CD4-positive, alpha-beta T cell treated with Interleukin-4 for 1 hour (primary cell): ENCODE results near the gene DYRK4.
A peak's percentile ranks its signal among the peaks of the same experiment; 100 is the strongest.
"Not testable (repeated sequence)": the region's sequence is repeated elsewhere in the genome, so short reads cannot be mapped to it uniquely, and the experiment has no call there.

Experiments
- DNase-seq, 2 donors: peaks; one replicate each; pipeline ENCODE4 v3.0.0-alpha.2; 2020 to 2022

Gene DYRK4, protein sequence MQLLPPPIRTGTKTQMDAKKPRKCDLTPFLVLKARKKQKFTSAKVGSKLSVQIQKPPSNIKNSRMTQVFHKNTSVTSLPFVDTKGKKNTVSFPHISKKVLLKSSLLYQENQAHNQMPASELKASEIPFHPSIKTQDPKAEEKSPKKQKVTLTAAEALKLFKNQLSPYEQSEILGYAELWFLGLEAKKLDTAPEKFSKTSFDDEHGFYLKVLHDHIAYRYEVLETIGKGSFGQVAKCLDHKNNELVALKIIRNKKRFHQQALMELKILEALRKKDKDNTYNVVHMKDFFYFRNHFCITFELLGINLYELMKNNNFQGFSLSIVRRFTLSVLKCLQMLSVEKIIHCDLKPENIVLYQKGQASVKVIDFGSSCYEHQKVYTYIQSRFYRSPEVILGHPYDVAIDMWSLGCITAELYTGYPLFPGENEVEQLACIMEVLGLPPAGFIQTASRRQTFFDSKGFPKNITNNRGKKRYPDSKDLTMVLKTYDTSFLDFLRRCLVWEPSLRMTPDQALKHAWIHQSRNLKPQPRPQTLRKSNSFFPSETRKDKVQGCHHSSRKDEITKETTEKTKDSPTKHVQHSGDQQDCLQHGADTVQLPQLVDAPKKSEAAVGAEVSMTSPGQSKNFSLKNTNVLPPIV

DNA sequence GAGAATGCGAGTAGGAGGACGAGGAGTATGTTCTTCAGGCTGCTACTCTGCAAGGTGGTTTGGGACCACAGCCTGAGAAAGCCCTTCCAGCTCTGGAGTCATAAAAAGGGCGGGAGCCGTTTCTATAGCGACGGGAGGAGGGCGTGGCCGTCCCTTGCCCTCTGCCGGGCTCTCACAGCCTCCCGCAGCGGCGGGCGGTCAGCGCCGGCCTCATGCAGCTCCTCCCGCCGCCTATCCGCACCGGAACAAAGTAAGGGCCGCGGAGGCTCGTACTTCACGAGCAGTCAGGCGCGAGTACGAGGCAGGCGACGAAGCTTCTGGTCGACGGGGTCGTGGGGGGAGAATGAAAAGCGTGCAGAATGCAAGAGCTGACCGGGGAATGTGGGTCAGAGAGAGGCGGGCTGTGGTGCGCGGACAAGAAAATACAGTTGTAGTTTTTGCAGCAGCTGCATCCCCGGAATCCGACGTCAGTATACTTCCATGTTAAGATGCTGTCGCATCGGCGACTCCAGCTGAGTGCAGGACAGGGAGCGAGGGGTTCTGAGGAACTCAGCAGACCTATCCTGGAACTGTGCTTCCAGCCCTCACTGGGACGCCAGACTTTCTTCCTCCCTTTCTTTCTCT is at the start of gene DYRK4:
TSS of gene DYRK4 (plus strand) at position 175 of the 624 bp plus-strand sequence. CDS start at position 213, 38 bp downstream.
- DNase-seq: peak in 1 of 2 donors; percentile 42

DNA sequence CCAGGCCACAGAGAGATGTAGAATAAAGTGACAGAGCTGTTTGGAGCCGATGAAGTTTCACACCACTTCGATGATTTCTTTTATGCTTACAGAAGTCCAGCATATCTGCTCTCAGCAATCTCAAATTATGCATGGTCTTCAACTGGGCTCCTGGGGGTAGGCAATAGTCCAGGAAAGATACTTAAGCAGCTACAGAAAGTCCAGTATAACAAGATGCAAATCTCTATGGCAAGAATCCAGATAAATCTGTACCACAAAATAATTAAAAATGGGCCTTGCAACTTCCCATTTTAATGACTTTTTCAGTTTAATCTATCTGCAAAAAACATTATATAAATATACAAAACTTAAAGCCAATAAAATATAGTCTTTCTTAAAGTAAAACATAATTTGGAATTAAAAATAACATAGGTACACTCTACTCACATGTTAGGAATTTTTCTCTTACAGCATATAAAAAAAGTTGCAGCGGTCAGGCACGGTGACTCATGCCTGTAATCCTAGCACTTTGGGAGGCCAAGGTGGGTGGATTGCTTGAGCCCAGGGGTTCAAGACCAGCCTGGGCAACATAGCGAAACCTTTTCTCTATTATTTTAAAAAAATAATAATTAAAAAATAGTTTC is 43.8 kb upstream of the DYRK4 start:
- DNase-seq: no peak

- not testable (repeated sequence) for DNase-seq
These were observed 38.6 kb upstream of the DYRK4 start for GRCh38 chr12:4523443-4523842.

DNA sequence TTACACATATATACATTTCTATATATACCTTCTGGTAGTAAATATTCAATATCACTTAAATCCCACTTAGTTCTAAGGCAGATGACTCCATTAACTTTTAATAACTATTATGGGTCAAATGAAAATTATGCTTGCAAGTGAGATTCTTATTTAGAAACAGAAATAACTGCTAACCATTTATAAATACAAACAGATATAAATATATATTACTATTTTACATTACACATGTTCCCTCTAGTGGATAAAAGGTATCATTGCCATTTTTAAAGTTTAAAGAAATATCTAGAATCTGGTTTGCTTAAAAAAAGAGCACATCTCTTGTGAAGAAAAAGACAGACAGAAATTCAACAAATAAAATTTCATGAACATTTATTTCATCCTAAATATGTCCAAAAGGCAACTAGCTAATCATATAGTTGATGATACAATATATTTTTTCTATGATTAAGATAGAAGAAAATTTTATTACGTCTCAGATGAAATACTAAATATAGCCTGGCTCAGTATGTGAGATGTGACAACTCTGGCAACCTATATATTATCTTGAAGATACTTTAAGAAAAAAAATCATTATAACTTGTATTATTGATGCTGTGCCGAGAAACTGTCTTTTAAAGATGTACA is 35.0 kb upstream of the DYRK4 start:
- peak in 1 of 2 donors; percentile 45 for DNase-seq

- DNase-seq: no peak
These were observed 31.8 kb upstream of the DYRK4 start for GRCh38 chr12:4530160-4530559.

GRCh38 chr12:4530982-4531586 is 30.9 kb upstream of the DYRK4 start:
- DNase-seq: no peak

- no peak for DNase-seq
These were observed 26.9 kb upstream of the DYRK4 start for GRCh38 chr12:4535092-4535491.

GRCh38 chr12:4535871-4536270 is 26.1 kb upstream of the DYRK4 start:
- DNase-seq: no peak

GRCh38 chr12:4538207-4539160 is 23.5 kb upstream of the DYRK4 start, which contains the start of gene RAD51AP1:
Gene RAD51AP1, plus strand, starts transcription at chr12:4538890. Its CDS starts 50 bp downstream, at chr12:4538940.
- DNase-seq: peak; percentile 96 to 97

DNA sequence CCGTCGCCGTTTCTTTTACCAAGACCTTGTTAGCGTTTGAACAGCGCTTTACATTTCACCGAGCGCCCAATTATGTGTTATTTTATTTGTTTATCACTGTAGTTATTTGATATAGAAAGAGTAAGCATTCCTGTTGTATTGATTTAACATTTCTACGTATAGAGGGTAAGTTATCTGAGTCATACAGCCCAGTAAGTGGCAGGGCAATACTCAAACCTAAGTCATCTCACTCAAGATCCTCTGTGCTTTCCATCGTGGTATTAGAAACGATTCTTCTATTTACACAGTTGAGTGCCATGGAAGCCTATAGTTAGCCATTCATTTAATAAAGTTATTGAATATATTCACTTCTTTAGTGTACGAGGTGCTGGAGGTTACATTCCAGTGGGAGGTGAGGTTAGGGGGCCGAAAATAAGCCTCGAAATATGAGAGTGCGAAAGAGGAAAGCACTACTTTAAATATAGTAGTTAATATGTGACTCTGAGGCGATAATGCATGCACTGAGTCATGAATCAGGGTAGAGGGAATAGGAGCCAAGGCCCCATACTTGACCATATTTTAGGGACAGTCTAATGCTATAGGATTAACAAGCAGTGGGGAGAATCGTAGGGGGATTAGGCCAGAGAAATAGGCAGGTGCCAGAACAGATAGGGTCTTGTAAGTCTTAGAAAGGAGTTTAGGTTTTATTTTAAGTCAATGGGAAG is 22.7 kb upstream of the DYRK4 start:
- no peak for DNase-seq

DNA sequence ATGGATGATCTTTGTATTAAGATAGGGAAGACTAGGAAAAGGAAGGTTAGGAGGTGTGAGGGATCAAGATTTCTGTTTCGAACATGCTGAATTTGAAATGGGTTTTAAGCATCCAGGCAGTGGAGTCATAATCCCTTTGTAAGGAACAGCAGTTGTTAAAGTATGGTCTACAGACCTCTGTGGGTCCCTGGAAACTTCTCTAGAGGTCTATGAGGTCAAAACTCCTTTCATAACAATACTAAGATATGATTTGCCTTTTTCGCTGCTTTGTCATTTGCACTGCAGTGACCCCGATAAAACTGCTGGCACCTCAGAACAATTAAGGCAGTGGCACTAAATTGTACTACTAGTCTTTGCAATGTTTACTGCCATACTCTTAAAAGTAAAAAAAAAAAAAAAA is 21.8 kb upstream of the DYRK4 start:
- DNase-seq: no peak

- no peak for DNase-seq
These were observed 21.4 kb upstream of the DYRK4 start for GRCh38 chr12:4540638-4541037.

DNA sequence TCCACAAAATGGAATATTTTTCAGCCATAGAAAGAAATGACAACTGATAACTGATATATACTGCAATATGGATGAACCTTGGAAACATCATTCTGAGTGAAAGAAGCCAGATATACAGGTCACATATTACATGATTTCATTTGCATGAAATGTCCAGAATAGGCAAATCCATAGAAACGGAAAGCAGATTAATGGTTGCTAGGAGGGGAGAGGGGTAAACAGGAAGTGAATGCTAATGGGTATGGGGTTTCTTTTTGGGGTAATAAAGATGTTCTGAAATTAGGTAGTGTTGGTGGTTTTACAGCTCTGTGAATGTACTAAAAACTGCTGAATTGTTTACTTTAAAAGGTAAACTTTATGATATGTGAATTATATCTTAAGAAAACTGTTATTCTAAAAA is 16.8 kb upstream of the DYRK4 start:
- no peak for DNase-seq

DNA sequence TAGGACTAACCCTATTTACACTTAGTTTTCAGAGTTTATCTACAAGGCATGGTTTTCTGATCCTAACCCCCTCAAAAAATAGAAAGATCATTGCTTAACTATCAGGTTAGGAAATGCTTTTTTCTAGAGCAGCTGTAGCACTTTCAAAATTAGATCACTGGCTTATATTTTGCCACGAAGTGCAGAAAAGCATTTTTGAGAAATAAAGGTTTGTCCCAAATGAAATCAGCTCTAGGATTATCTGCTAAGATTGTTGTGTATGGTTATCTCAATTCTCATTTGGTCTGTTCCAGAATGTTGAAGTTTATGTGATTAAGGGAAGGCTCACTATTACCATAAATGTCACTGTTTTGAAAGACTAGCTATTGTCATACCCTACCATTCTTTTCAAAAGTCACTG is 9.8 kb upstream of the DYRK4 start:
- no peak for DNase-seq

- no peak for DNase-seq
These were observed 8.1 kb upstream of the DYRK4 start for GRCh38 chr12:4553943-4554342.

DNA sequence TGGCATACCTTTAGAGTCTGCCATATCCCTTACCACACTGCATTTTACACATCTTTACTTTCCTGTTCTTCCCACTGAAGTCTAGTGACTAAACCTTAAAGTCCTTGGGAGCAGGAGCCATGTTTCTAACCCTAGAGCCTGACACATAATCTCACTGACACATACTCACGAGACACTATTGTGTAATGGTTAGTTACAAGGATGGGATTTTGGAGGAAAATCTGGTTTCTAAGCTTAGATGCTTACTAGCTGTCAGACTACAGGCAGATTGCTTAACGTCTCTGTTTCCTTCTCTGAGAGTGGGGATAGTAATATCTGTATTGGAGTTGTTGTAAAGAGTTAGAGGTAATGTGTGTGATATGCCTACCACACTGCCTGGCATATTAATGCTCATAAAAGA is 6.2 kb upstream of the DYRK4 start:
- DNase-seq: no peak

DNA sequence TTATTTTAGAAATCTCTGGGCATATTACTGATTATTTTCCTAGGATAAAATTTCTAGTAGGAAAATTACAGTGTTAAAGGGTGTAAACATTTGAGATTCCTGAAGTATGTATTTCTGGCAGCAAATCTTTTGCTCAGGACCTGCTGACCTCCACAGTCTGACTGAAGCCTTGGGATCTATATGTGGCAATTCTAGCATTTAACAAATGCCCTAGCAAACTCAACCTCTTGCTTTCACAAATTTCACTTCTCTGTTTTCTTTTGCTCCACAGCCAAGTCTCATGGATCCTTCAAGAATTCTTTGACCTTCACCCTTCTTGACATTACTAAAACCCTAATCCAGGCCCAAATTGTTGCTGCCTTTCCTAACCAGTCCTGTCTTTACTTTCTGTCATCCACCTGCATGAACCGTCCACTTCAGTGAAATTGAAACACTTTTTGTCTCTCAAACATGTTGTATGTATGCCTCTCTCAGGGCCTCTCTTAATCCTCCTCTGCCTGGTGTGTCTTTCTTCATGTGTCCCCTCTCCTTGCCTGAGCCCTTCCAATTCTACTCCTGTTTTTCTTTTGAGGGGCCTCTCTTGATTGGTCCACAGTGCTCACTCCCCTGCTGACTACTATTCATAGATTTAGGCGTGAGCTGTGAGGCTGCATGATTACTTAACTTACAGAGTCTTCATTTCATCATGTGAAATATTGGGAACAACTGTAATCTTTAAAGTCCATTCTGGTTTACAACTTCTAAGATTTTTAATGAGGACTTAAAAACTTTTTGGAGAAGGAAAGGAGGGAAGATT is 5.1 kb upstream of the DYRK4 start:
- DNase-seq: no peak

GRCh38 chr12:4557586-4557985 is 4.4 kb upstream of the DYRK4 start:
- no peak for DNase-seq

DNA sequence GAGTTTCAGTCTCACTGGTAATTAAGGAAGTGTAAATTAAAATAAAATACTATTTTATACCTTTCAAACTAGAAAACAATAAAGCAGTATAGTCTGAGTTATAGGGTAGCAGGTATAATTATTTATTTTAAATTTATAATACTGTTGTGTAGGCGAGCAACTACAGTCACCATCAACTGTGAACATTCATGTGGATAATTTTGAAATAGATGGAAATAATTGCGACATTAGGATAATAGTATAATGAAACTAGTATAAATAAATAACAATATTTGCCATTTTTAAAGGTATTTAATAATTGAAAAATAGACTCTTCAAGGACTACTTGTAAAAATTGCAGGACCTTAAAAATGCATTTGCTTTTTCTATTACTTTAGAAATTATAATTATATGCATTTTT is 3.8 kb upstream of the DYRK4 start:
- DNase-seq: no peak

- no peak for DNase-seq
These were observed 1.3 kb downstream of the DYRK4 start for GRCh38 chr12:4563336-4563735.
